HG02852 (cell line): ENCODE results near the gene LAD1.

ENCODE experiments used
- ATAC-seq: cut with Tn5 transposase; IDR thresholded peaks from one replicate; pipeline ENCODE4 v1.9.1; 2021; ENCODE audit warnings: mild to moderate bottlenecking, moderate library complexity; ENCODE audit not compliant: unreplicated experiment

LAD1 gene

GRCh38 chr1:201369209-201369608, 29.9 kb downstream of the LAD1 start:
- no peak for ATAC-seq

GRCh38 chr1:201366696-201367095, 32.4 kb downstream of the LAD1 start:
- no peak for ATAC-seq

GRCh38 chr1:201365251-201365650, 33.9 kb downstream of the LAD1 start:
- ATAC-seq, result no peak

GRCh38 chr1:201364808-201365105, 34.4 kb downstream of the LAD1 start:
- ATAC-seq, result no peak

GRCh38 chr1:201363467-201363866, 35.7 kb downstream of the LAD1 start:
- ATAC-seq, result no peak

GRCh38 chr1:201362906-201363305, 36.2 kb downstream of the LAD1 start:
- ATAC-seq, result no peak

GRCh38 chr1:201361652-201362504, 37.2 kb downstream of the LAD1 start:
- ATAC-seq, result no peak

GRCh38 chr1:201360901-201361651, 38.0 kb downstream of the LAD1 start:
- no peak for ATAC-seq

GRCh38 chr1:201360486-201360885, 38.6 kb downstream of the LAD1 start:
- no peak for ATAC-seq

GRCh38 chr1:201359873-201360210, 39.3 kb downstream of the LAD1 start:
- no peak for ATAC-seq

- ATAC-seq, result no peak
These were observed 39.9 kb downstream of the LAD1 start for GRCh38 chr1:201359031-201359872.

GRCh38 chr1:201358596-201358995, 40.5 kb downstream of the LAD1 start:
- ATAC-seq, result no peak

- ATAC-seq, result no peak
These were observed 41.3 kb downstream of the LAD1 start for GRCh38 chr1:201357636-201358348.

- ATAC-seq, result no peak
These were observed 41.9 kb downstream of the LAD1 start for GRCh38 chr1:201357211-201357610.

- no peak for ATAC-seq
These were observed 42.4 kb downstream of the LAD1 start for GRCh38 chr1:201356701-201357100.

GRCh38 chr1:201356236-201356635, 42.9 kb downstream of the LAD1 start:
- no peak for ATAC-seq

GRCh38 chr1:201355471-201355870, 43.7 kb downstream of the LAD1 start:
- ATAC-seq, result no peak

GRCh38 chr1:201354901-201355295, 44.2 kb downstream of the LAD1 start:
- ATAC-seq, result no peak

- no peak for ATAC-seq
These were observed 44.8 kb downstream of the LAD1 start for GRCh38 chr1:201354151-201354900.
